PFSK-1 (cell line): ENCODE measurements around the gene MS4A8.

Experiments used
- POLR2AphosphoS5 ChIP-seq: IDR thresholded peaks from 2 replicates; pipeline ENCODE4 v1.6.1; 2012; ENCODE audit warnings: low read depth, mild to moderate bottlenecking, control low read depth, low read length, moderate library complexity
- REST ChIP-seq, 2 experiments: IDR thresholded peaks; 2 replicates each; pipeline versions ENCODE4 v1.6.1 to v1.8.0; 2011 to 2012; ENCODE audit warnings: low read depth in 2 of 2, low read length in 2 of 2, control low read depth in 1 of 2, inconsistent platforms in 1 of 2, mild to moderate bottlenecking in 1 of 2, moderate library complexity in 1 of 2; ENCODE audit not compliant: insufficient read depth in 1 of 2

DNA sequence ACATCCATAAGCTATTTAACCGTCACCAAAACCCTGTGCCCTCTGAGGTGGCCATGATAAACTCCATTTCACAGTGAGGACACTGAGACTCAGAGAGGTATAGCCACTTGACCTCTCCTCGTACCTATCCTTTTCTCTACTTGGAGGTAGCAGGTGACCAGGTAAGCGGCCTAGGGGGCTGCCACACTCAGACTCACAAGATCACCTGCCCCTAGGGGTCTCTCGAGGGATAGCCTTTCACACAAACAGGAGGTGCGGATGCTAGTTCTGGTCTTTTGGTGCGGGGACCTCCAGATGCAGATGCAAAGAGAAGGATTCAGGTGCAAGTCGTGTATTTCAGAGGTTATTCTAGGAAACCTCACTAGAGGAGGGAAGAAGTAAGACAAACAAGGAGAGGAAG, 39.7 kb downstream of the MS4A8 start:
- no peak for TF ChIP-seq POLR2AphosphoS5
- no peak for TF ChIP-seq REST (IDR thresholded peaks at IDR 0.05; ENCODE audit: insufficient read depth in 1 of 2, low read depth in 2 of 2, low read length in 2 of 2)
